Endodermal cell (in vitro differentiated cells): ENCODE results near the gene SPARCL1. TPM values are rescaled to one million over a fixed set of nuclear protein-coding genes. Genes with fewer than 3 reads are reported as not detected.

Experiments used
- DNase-seq: peaks from one replicate; pipeline ENCODE4 v3.0.0-alpha.2; 2017
- H3K27ac ChIP-seq: 2 replicates; pipeline ENCODE4 v1.5.1; 2013; ENCODE audit warnings: mild to moderate bottlenecking, low read depth, low read length, moderate library complexity
- H3K27me3 ChIP-seq: 2 replicates; pipeline ENCODE4 v1.6.1; 2013; ENCODE audit warnings: mild to moderate bottlenecking, low read length, moderate library complexity; ENCODE audit not compliant: insufficient read depth, control insufficient read depth, poor library complexity, severe bottlenecking
- H3K36me3 ChIP-seq: 2 replicates; pipeline ENCODE4 v1.7.0; 2013; ENCODE audit warnings: mild to moderate bottlenecking, low read length, moderate library complexity; ENCODE audit not compliant: control insufficient read depth, insufficient read depth
- H3K4me1 ChIP-seq: one replicate; pipeline ENCODE4 v1.7.0; 2013; ENCODE audit warnings: low read length; ENCODE audit not compliant: control insufficient read depth, insufficient read depth
- H3K4me3 ChIP-seq: 2 replicates; pipeline ENCODE4 v1.5.1; 2013; ENCODE audit warnings: mild to moderate bottlenecking, low read length, moderate library complexity
- H3K9ac ChIP-seq: 2 replicates; pipeline ENCODE4 v1.6.1; 2013; ENCODE audit warnings: mild to moderate bottlenecking, low read length, moderate library complexity; ENCODE audit not compliant: poor library complexity, severe bottlenecking; ENCODE audit errors: extremely low read depth
- H3K9me3 ChIP-seq: 2 replicates; pipeline ENCODE4 v1.6.1; 2013; ENCODE audit warnings: mild to moderate bottlenecking, low read length, moderate library complexity; ENCODE audit not compliant: control insufficient read depth
- H3K27ac Mint-ChIP-seq: 2 replicates; pipeline ENCODE4 v1.8.0; 2020; ENCODE audit warnings: mixed read lengths
- H3K27me3 Mint-ChIP-seq: 2 replicates; pipeline ENCODE4 v1.8.0; 2021; ENCODE audit warnings: mild to moderate bottlenecking, mixed read lengths; ENCODE audit not compliant: insufficient read depth
- H3K36me3 Mint-ChIP-seq: 2 replicates; pipeline ENCODE4 v1.8.0; 2020; ENCODE audit warnings: low read depth, mixed read lengths
- H3K4me1 Mint-ChIP-seq: 2 replicates; pipeline ENCODE4 v1.8.0; 2020; ENCODE audit warnings: mixed read lengths
- H3K4me3 Mint-ChIP-seq: 2 replicates; pipeline ENCODE4 v1.8.0; 2020; ENCODE audit warnings: mild to moderate bottlenecking, moderate library complexity, mixed read lengths
- H3K9me3 Mint-ChIP-seq: 2 replicates; pipeline ENCODE4 v1.8.0; 2020; ENCODE audit warnings: mild to moderate bottlenecking, mixed read lengths
- CTCF ChIP-seq: fragments of 200-600 bp; sonication (generic); conservative IDR thresholded peaks from 2 replicates; pipeline ENCODE4 v1.5.0; 2021; ENCODE audit warnings: antibody characterized with exemption, mild to moderate bottlenecking
- WGBS, 2 experiments: methylation state at CpG; one replicate each; pipeline versions ENCODE4 v1.1.5 to v1.1.7; 2013; ENCODE audit warnings: missing lambda C conversion rate in 2 of 2, mixed read lengths in 1 of 2; ENCODE audit not compliant: insufficient coverage in 1 of 2, insufficient read length in 1 of 2; 5-methylcytosine and 5-hydroxymethylcytosine counted together
- total RNA-seq, 2 donors: library from RNA; stranded (reverse); fragmentation: NEBNext Ultra II Directional in 1 of 2; extraction: Animal tissue kit (Norgen Biotek cat#: 25700) in 1 of 2; gene quantifications; 2 replicates in 1 of 2; 3 replicates in 1 of 2; pipeline ENCODE4 v1.2.1, GENCODE V29; 2021

The SPARCL1 gene
- total RNA-seq, 2 donors from 2014 or later, result 0.26 to 1.0 TPM

GRCh38 chr4:87530868-87531267, 1.7 kb upstream of the SPARCL1 start:
- Histone ChIP-seq H3K4me3 (no peak overlapping the region), H3K27ac (no peak overlapping the region), H3K27me3 (no peaks in the 10 kb centered on the region), H3K4me1 (peaks cover 11% of the 10 kb centered on the region), H3K36me3 (no peaks in the 10 kb centered on the region), H3K9me3 (peaks cover 12% of the 10 kb centered on the region), H3K9ac (no peak overlapping the region)
- DNase-seq, result no peak
- TF ChIP-seq CTCF, result no peak
- Mint-ChIP-seq H3K27ac (no peak overlapping the region), H3K27me3 (no peaks in the 10 kb centered on the region), H3K36me3 (no peaks in the 10 kb centered on the region), H3K4me3 (no peak overlapping the region), H3K4me1 (peaks cover 24% of the 10 kb centered on the region), H3K9me3 (peaks cover 5% of the 10 kb centered on the region)
- WGBS, 2 experiments, result 79 to 84% methylated on average over 4 of the region's 4 CpGs

GRCh38 chr4:87530229-87530628, 1.1 kb upstream of the SPARCL1 start:
- Mint-ChIP-seq H3K27me3 (no peaks in the 10 kb centered on the region), H3K9me3 (peaks cover 8% of the 10 kb centered on the region), H3K27ac (no peak overlapping the region), H3K4me3 (no peak overlapping the region), H3K36me3 (peaks cover 2% of the 10 kb centered on the region), H3K4me1 (peaks cover 26% of the 10 kb centered on the region)
- Histone ChIP-seq H3K4me1 (peaks cover 11% of the 10 kb centered on the region), H3K9ac (no peak overlapping the region), H3K27ac (no peak overlapping the region), H3K4me3 (no peak overlapping the region), H3K36me3 (no peaks in the 10 kb centered on the region), H3K9me3 (peaks cover 12% of the 10 kb centered on the region), H3K27me3 (no peaks in the 10 kb centered on the region)
- no peak for DNase-seq
- 100% methylated on average over 1 of the region's 1 CpG; no CpG with 5 or more reads in 1 of the 2 experiments for WGBS, 2 experiments
- no peak for TF ChIP-seq CTCF

- no peak for DNase-seq
- Mint-ChIP-seq H3K4me1 (peaks cover 26% of the 10 kb centered on the region), H3K4me3 (no peak overlapping the region), H3K27ac (no peak overlapping the region), H3K27me3 (no peaks in the 10 kb centered on the region), H3K9me3 (peaks cover 24% of the 10 kb centered on the region), H3K36me3 (peaks cover 11% of the 10 kb centered on the region)
- Histone ChIP-seq H3K36me3 (no peaks in the 10 kb centered on the region), H3K27ac (no peak overlapping the region), H3K4me3 (no peak overlapping the region), H3K4me1 (peaks cover 11% of the 10 kb centered on the region), H3K27me3 (no peaks in the 10 kb centered on the region), H3K9me3 (peaks cover 11% of the 10 kb centered on the region), H3K9ac (no peak overlapping the region)
- 45 to 80% methylated on average over 1 to 2 of the region's 2 CpGs for WGBS, 2 experiments
- no peak for TF ChIP-seq CTCF
Measured at GRCh38 chr4:87527431-87528220, 1.6 kb downstream of the SPARCL1 start.
